ENCODE results near the gene TMPRSS2. TPM values are rescaled to one million over a fixed set of nuclear protein-coding genes. Genes with fewer than 3 reads are reported as not detected.

TMPRSS2 gene
- total RNA-seq, 3 donors from 2014 or later (not counting 1 experiment from before 2014, with no cell fraction given) = not detected

DNA sequence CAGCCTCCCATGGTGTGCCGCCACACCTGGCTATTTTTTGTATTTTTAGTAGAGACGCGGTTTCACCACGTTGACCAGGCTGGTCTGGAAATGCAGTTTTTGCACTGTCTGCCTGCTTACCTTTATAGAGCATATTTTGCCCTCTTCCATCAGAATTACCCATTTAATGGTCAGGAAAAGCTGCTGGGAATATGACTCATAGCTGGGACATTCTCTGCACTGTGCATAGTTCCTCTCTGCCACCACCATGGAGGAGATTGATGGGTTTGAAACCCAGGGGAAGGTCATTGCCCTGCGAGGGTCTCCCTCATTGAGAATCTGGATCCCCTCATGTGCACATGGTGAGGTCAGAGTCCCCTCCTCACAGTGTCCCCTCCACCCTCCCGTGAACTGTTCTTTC, 49.8 kb downstream of the TMPRSS2 start:
- WGBS (ENCODE audit: insufficient coverage) = 88% methylated on average over 6 of the region's 6 CpGs
- peaks cover 19% of the 10 kb centered on the region for H3K36me3 ChIP-seq (ENCODE audit: control insufficient read depth, insufficient read depth, low read length)
- TF ChIP-seq, protein P1, sequence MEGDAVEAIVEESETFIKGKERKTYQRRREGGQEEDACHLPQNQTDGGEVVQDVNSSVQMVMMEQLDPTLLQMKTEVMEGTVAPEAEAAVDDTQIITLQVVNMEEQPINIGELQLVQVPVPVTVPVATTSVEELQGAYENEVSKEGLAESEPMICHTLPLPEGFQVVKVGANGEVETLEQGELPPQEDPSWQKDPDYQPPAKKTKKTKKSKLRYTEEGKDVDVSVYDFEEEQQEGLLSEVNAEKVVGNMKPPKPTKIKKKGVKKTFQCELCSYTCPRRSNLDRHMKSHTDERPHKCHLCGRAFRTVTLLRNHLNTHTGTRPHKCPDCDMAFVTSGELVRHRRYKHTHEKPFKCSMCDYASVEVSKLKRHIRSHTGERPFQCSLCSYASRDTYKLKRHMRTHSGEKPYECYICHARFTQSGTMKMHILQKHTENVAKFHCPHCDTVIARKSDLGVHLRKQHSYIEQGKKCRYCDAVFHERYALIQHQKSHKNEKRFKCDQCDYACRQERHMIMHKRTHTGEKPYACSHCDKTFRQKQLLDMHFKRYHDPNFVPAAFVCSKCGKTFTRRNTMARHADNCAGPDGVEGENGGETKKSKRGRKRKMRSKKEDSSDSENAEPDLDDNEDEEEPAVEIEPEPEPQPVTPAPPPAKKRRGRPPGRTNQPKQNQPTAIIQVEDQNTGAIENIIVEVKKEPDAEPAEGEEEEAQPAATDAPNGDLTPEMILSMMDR (IDR thresholded peaks at IDR 0.05) = no peak
- intact Hi-C loops (cut with micrococcal nuclease) = no loop called here
- Mint-ChIP-seq H3K4me3 (no peak overlapping the region), H3K36me3 (peaks cover 6% of the 10 kb centered on the region), H3K9me3 (no peaks in the 10 kb centered on the region), H3K27ac (no peak overlapping the region), H3K4me1 (no peaks in the 10 kb centered on the region), H3K27me3 (ENCODE audit: low read depth in 2 of 2) (no peaks in the 10 kb centered on the region)
- H3K27me3 ChIP-seq (ENCODE audit: control insufficient read depth, insufficient read depth, low read length) = no peaks in the 10 kb centered on the region
- DNase-seq (no peak), ATAC-seq (no peak)
- H3K9me3 ChIP-seq (ENCODE audit: control insufficient read depth, insufficient read depth, low read length) = no peaks in the 10 kb centered on the region
- no peak overlapping the region for H3K27ac ChIP-seq (ENCODE audit: low read length)
- no peaks in the 10 kb centered on the region for H3K4me1 ChIP-seq (ENCODE audit: control insufficient read depth, insufficient read depth, low read length)
- no peak overlapping the region for H3K4me3 ChIP-seq (ENCODE audit: low read length)

DNA sequence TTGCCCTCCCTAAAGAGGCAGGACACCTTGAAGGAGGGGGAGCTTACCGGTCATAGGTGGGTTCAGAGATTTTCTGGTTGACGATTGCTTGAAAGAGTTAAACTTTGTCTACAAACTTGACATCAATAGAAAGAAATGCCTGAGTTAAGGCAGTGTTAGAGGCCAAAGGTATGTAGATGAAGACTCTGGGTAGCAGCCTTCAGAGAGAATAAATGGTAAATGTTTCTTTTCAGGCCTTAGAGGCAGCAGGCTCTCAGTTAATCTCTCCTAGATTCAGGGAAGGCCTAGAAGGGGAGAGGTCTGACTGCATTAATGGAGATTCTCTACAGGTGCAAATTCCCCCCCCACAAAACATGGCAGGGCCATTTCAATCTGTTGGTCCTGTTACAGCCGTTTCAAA, 54.2 kb downstream of the TMPRSS2 start:
- H3K4me1 Mint-ChIP-seq = no peaks in the 10 kb centered on the region
- TF ChIP-seq, protein P1 (IDR thresholded peaks at IDR 0.05) = no peak
- no peaks in the 10 kb centered on the region for H3K4me1 ChIP-seq (ENCODE audit: control insufficient read depth, insufficient read depth, low read length)
- no peak overlapping the region for H3K27ac ChIP-seq (ENCODE audit: low read length)
- DNase-seq (no peak), ATAC-seq (no peak)
- peaks cover 32% of the 10 kb centered on the region for H3K36me3 ChIP-seq (ENCODE audit: control insufficient read depth, insufficient read depth, low read length)
- 50% methylated on average over 2 of the region's 3 CpGs for WGBS (ENCODE audit: insufficient coverage)
- H3K27me3 ChIP-seq (ENCODE audit: control insufficient read depth, insufficient read depth, low read length) = no peaks in the 10 kb centered on the region
- H3K27ac Mint-ChIP-seq = no peak overlapping the region
- no peak overlapping the region for H3K4me3 Mint-ChIP-seq
- intact Hi-C loops (cut with micrococcal nuclease) = no loop called here
- H3K36me3 Mint-ChIP-seq = peaks cover 13% of the 10 kb centered on the region
- H3K27me3 Mint-ChIP-seq (ENCODE audit: low read depth in 2 of 2) = no peaks in the 10 kb centered on the region
- no peak overlapping the region for H3K4me3 ChIP-seq (ENCODE audit: low read length)
- H3K9me3 ChIP-seq (ENCODE audit: control insufficient read depth, insufficient read depth, low read length) = no peaks in the 10 kb centered on the region
- no peaks in the 10 kb centered on the region for H3K9me3 Mint-ChIP-seq

DNA sequence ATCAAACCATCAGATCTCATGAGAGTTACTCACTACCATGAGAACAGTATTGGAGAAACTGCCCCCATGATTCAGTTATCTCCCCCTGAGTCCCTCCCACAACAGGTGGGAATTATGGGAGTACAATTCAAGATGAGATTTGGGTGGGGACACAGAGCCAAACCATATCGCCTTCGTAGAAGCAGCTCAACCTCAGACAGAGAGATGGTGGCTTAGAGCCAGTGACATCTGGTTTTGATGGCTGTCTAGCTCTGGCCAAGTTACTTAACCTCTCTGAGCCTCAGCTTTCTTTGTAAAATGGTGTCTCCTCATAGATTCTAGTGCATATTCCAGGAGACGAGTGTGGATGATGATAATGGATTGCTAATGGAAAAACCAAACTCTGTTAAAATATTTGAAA, 54.8 kb downstream of the TMPRSS2 start:
- Mint-ChIP-seq H3K4me1 (no peaks in the 10 kb centered on the region), H3K27ac (no peak overlapping the region), H3K27me3 (ENCODE audit: low read depth in 2 of 2) (no peaks in the 10 kb centered on the region), H3K36me3 (peaks cover 13% of the 10 kb centered on the region), H3K9me3 (no peaks in the 10 kb centered on the region), H3K4me3 (no peak overlapping the region)
- intact Hi-C loops (cut with micrococcal nuclease) = no loop called here
- no peaks in the 10 kb centered on the region for H3K4me1 ChIP-seq (ENCODE audit: control insufficient read depth, insufficient read depth, low read length)
- H3K9me3 ChIP-seq (ENCODE audit: control insufficient read depth, insufficient read depth, low read length) = no peaks in the 10 kb centered on the region
- TF ChIP-seq, protein P1 (IDR thresholded peaks at IDR 0.05) = no peak
- DNase-seq (no peak), ATAC-seq (no peak)
- peaks cover 32% of the 10 kb centered on the region for H3K36me3 ChIP-seq (ENCODE audit: control insufficient read depth, insufficient read depth, low read length)
- no peak overlapping the region for H3K27ac ChIP-seq (ENCODE audit: low read length)
- no peaks in the 10 kb centered on the region for H3K27me3 ChIP-seq (ENCODE audit: control insufficient read depth, insufficient read depth, low read length)
- WGBS (ENCODE audit: insufficient coverage) = 96% methylated on average over 3 of the region's 3 CpGs
- H3K4me3 ChIP-seq (ENCODE audit: low read length) = no peak overlapping the region

Measured in natural killer cell (primary cell).